GM18511 (cell line): Measurements from ENCODE around the gene KCNMA1.
"Not testable (repeated sequence)": the region's sequence is repeated elsewhere in the genome, so short reads cannot be mapped to it uniquely, and the experiment has no call there.

Source experiments
- ATAC-seq: cut with Tn5 transposase; IDR thresholded peaks from one replicate; pipeline ENCODE4 v1.9.1; 2021; ENCODE audit warnings: mild to moderate bottlenecking, moderate library complexity; ENCODE audit not compliant: unreplicated experiment

The KCNMA1 gene

GRCh38 chr10:77405771-77406241 lies 231.8 kb downstream of the KCNMA1 start:
- peak; percentile 68 for ATAC-seq

- ATAC-seq, result no peak
Measured at GRCh38 chr10:77404810-77405209, 232.8 kb downstream of the KCNMA1 start.

DNA sequence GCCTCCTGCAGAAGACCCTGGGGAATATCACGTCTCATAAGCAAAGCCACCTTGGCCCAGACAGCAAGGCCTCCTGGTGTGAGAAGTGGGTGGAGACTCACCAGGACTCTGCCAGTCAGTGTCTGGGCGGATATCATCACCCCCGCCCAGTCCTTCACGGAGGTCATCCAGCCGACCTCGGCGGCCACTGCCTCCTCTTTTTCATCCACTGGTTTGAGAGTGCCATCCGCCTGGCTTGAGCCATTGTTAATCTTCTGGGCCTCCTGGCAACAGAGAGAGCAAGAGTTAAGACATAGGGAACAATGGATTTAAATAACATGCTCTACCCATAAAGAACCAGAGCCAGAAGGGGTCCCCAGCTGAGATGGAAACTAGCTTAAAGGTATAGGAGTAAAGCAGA lies 233.8 kb downstream of the KCNMA1 start:
- no peak for ATAC-seq

DNA sequence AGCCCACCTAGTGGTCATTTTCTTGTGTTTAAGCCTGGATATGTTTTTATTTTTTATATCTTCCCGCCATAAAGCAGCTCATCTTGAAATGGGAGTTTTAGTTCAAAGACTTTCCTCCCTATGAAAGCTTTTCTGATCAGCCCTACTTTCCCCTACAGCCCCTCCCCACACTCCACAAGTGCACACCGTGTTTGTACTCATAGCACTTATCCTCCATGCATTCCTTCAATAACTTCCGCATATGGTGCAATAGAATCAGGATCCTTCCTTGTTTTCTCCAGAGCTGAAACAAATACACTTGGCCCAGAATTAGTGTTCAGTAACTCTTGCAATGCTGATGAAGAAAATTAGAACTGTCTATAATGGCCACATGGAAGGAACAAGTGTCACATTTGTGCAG lies 235.9 kb downstream of the KCNMA1 start:
- ATAC-seq, result no peak

- ATAC-seq, result no peak
Measured at GRCh38 chr10:77400033-77400432, 237.6 kb downstream of the KCNMA1 start.

- no peak for ATAC-seq
Measured at GRCh38 chr10:77398986-77399755, 238.4 kb downstream of the KCNMA1 start.

- no peak for ATAC-seq
Measured at GRCh38 chr10:77398558-77398957, 239.1 kb downstream of the KCNMA1 start.

DNA sequence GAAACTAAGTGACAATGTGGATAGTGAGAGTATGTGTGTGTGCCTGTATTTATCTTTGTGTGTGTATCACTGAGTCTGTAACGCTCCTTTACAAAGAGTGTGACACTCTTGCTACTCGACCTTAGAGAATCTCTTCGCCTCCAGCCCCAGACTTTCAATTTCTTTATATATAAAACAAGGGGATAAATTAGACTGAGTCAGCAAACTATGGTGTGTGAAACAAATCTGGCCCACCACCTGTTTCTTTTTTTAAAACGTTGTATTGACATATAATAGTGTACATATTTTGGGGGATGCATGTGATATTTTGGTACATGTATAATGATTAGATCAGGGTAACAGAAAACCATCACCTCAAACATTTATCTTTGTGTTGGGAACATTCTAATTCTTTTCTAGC lies 240.5 kb downstream of the KCNMA1 start:
- no peak for ATAC-seq

- ATAC-seq, result no peak
Measured at GRCh38 chr10:77396290-77396689, 241.3 kb downstream of the KCNMA1 start.

DNA sequence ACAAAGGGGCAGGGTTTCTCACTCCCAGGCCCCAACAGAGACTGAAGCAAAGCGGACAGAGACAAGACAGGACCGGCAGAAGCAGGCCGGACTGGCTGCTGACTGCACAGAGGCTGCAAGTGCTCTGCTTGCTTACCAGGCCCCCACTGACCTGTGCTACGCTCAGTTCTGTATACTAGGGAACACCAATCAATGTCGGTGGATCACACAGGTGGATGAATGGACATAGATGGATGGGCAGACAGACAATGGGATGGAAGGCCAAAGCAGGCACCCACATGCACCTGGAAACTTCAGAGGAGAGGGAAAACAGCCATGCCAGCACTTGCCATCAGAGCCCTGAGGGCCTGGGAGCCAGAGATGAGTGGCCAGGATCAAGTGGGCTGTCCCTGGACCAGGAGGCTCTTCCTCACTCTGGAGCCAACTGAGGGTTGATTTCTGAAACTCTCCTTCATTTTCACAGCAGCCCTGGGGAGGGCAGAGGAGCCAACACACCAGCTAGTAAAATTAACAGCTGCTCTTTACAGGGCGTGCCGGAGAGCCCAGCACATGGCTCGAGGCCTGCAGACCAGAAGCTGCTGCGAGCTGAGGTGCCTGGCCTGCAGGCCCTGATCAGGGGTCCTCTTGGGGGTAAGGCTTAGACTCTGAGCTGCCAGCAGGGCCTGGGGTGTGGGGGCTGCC lies 243.6 kb downstream of the KCNMA1 start:
- ATAC-seq, result no peak

- ATAC-seq, result no peak
Measured at GRCh38 chr10:77393411-77393810, 244.2 kb downstream of the KCNMA1 start.

- no peak for ATAC-seq
Measured at GRCh38 chr10:77392851-77393250, 244.8 kb downstream of the KCNMA1 start.

DNA sequence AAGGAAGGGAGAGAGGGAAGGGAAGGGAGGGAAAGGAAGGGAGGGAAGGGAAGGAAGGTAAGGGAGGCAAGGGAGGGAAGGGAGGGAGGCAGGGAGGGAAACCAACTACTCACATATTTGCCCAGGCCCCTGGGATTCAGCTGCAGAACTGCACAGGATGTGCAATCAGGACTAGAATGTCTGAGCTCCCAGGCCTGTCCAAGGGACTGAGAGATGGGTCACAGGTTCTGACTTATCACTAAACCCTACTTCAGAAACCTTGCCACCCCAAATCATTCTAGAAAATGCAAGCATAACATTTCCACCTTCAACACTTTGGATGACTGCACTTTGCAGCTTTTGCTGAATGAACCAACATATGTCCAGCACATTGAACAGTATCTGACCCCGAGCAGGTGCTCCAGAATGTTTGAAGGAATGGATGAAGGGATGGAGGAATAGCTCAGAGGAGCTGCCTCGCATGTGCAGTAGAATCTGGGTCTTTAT lies 245.3 kb downstream of the KCNMA1 start:
- no peak for ATAC-seq

DNA sequence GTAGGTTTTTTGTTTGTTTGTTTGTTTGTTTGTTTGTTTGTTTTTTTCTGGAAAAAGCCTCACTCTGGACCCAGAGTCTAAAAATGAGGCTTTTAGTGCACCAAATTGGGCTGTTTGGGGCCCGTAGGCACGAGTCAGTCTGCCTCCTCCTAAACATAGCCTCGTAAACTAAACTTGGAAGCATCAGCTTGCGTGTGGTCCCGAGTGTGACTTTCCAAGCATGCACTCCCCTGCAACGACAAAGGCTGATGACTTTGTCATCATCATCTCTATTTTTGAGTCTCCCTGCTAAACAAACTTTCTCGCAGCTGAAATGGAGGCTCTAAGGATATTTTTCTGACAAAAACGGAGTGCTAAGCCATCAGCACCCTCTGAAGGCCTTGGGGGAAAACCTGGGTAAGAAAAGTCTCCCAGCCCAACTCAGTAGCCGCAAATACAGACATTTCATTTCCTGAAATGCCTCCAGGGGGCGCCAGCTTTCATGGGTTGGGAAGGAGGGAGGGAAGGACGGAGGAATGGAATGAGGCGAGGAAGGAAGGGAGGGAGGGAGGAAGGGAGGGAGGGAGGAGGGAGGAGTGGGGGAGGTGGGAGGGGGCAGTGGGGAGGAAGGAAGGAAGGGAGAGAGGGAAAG lies 245.9 kb downstream of the KCNMA1 start:
- no peak for ATAC-seq

DNA sequence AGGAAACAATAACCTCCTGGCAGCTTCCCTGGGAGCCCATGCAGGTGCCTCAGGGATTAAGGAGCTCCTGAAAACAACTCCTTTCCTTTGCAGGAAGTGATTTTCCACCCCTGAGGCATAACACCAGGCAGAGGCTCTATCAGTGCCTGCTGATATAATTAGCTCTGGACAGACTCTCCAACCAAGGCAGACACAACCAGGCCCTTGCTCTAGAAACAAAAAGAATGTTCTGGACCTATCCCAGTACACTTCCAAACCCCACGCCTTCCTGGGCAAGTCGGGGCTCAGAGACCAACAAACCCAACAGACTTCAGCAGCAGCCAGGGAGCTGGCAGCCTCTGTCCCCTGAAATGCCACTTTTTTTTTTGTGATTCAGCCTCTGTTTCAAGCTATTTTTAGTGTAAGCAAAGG lies 247.1 kb downstream of the KCNMA1 start:
- no peak for ATAC-seq

GRCh38 chr10:77388571-77389100 lies 249.0 kb downstream of the KCNMA1 start:
- ATAC-seq, result no peak

GRCh38 chr10:77387701-77388100 lies 249.9 kb downstream of the KCNMA1 start:
- not testable (repeated sequence) for ATAC-seq

- no peak for ATAC-seq
Measured at GRCh38 chr10:77387247-77387646, 250.4 kb downstream of the KCNMA1 start.

GRCh38 chr10:77386838-77387237 lies 250.8 kb downstream of the KCNMA1 start:
- ATAC-seq, result no peak

DNA sequence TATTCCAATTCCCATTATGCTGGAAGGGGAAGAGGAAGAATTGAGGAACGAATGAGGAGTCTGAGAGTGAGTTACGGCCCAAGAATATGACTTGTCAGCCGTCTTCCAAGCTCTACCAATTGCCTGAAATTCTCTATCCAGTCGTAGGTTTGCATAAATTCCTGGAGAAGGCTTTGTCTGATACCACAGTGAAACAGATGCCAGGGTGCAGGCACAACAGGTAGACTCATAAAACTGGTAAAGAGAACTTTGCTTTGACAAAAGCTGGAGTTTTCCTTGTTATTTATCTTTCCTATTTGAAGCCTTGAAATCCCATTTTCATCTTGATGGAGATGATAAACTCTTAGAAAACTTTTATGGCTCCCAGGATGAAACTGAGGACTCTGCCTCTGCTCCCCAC lies 251.2 kb downstream of the KCNMA1 start:
- ATAC-seq, result no peak

DNA sequence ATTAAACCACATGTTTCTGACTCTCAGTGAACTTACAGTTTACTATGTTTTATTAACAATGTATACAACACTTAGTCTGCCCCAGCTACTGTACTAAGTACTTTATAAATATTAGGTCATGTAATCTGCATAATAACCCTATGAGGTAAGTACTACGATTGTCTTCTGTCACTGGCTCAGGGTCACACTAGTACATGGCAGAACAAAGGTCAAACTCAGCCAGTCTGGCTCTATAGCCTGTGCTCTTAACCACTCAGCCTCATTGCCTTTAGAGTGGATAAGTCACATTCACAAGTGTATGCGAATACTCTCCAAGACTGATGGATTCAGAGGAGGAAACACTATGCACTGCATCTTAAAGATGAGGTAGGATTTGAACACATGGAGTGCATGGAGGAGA lies 252.3 kb downstream of the KCNMA1 start:
- ATAC-seq, result no peak
